GM18873 (cell line): ENCODE data around the gene MOGAT1.
"Not testable (repeated sequence)": the region's sequence is repeated elsewhere in the genome, so short reads cannot be mapped to it uniquely, and the experiment has no call there.

Experiments used
- ATAC-seq: cut with Tn5 transposase; IDR thresholded peaks from one replicate; pipeline ENCODE4 v1.9.1; 2021; ENCODE audit warnings: mild to moderate bottlenecking, moderate library complexity, moderate number of reproducible peaks; ENCODE audit not compliant: unreplicated experiment, low FRiP score

The MOGAT1 gene

DNA sequence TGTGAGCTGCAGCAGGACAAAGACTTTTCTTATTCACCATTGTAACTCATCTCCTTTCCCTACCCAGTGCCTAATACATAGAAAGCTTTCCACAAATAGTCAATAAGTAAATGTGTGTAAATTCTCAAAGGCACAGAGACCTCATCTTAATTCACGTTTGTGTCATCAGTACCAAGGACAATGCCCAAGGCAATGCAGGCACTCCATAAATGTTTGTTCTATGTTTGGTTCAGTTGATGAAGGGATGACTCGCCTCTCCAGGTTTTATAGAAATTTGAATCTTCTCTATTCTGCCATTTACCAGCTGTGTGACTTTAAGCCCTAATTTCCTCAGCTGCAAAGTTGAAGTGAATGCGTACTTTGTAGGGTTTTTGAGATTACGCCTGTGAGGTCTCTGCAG lies 2.1 kb upstream of the MOGAT1 start:
- ATAC-seq, result no peak

GRCh38 chr2:222670191-222671038 lies 1.0 kb upstream of the MOGAT1 start:
- ATAC-seq, result no peak

DNA sequence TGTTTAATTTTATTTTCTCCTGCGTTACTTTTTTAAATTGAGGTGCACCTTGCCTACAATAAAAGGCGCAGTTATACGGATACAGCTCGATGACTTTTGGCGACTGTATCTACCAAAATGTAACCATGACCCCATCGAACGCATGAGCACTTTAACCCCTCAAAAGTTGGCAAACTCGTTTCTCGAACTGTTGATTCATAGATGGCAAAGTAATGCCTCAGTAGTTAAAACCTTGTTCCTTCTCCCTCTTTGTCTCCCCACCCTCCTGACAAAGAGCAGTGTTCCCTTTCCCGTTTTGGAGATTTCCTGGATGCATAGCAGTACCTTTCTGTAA lies 577 bp downstream of the MOGAT1 start:
- no peak for ATAC-seq

- no peak for ATAC-seq
These were observed 1.8 kb downstream of the MOGAT1 start for GRCh38 chr2:222673273-222673672.

DNA sequence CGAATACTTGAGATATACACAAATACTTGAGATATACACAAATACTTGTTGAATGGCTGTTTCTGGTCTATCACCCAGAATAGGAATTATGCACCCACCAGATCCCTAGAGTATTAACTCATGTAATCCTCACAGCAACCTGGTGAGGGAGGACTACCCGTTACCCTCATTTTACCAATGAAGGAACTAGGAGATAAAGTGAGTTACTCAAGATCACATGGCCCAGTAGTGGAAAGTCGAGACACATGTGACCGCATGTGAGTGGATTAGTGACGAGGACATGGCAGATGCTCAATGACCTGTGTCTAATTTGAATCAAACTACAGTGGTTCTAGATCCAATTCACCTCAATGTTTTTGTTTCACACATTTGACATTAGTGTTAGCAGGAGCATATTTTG lies 2.4 kb downstream of the MOGAT1 start:
- no peak for ATAC-seq

DNA sequence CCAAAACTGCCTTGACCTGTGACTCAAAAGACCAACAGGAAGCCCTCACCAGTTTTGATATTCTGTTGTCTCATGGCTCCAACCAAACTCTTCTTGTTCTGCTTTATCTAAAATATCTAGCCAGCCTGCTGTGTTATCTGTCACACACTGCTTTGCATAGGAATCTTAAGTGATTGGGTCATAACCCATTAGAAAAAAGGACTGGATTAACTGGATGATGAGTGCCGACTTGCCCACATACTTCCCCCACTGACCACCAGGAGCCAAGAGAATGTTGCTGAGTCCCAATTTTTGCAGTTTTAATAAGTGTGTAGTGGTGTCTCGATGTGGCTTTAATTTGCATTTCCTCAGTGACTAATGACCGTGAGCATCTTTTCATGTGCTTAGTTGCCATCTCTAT lies 6.5 kb downstream of the MOGAT1 start:
- no peak for ATAC-seq

- no peak for ATAC-seq
These were observed 12.3 kb downstream of the MOGAT1 start for GRCh38 chr2:222683805-222684204.

DNA sequence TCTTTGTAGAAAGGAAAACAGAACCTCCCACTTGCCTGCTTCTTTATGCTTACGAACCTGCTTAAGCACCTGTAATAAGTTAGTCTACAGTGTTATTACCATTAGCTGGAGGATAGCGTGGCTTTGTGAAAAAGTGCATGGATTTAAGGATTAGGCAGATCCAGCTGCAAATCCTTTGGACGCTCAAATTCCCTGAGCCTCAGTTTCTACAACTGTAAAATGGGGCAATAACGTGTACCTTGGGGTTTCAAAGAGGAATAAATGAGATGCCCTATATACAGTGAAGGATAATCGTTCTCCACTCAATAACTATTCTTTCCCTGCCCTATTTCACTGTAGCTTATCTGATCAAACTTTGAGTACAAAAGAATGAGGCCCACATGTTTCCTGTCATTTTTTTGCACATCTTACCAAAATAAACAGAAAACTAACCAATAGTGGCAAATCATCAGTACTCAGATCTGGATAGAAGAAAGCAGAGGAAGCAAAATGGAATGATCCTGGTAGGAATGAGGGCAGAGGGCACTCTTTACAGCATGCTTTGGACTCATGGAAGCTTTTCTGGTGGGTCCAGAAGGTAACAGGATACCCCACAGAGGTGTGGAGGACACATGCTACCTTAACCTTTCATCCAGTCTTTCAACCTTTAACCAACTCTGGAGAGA lies 14.8 kb downstream of the MOGAT1 start:
- ATAC-seq, result no peak

GRCh38 chr2:222688917-222689316 lies 17.5 kb downstream of the MOGAT1 start:
- ATAC-seq, result no peak

- no peak for ATAC-seq
These were observed 17.9 kb downstream of the MOGAT1 start for GRCh38 chr2:222689322-222689721.

GRCh38 chr2:222690564-222691200 lies 19.2 kb downstream of the MOGAT1 start:
- ATAC-seq, result peak; percentile 95

GRCh38 chr2:222693413-222693812 lies 22.0 kb downstream of the MOGAT1 start:
- not testable (repeated sequence) for ATAC-seq

DNA sequence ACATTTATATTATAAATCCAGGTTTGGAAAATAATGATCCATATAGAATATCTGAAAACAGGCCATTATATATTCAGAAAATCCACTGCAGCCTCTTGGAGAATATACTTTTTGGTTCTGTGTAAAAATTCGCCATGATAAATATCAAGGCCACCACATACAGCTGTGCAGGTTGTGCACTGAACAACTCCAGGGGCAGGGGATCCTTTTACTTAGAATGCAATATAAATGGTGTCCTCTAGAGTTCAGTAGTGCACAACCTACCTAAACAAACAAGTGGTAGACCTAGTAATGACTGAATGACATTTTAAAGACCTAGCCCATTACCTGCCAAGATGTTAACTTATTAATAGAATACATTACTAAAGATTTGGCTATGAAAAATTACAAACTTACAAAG lies 22.4 kb downstream of the MOGAT1 start:
- ATAC-seq, result no peak

GRCh38 chr2:222698276-222698675 lies 26.8 kb downstream of the MOGAT1 start:
- ATAC-seq, result no peak

DNA sequence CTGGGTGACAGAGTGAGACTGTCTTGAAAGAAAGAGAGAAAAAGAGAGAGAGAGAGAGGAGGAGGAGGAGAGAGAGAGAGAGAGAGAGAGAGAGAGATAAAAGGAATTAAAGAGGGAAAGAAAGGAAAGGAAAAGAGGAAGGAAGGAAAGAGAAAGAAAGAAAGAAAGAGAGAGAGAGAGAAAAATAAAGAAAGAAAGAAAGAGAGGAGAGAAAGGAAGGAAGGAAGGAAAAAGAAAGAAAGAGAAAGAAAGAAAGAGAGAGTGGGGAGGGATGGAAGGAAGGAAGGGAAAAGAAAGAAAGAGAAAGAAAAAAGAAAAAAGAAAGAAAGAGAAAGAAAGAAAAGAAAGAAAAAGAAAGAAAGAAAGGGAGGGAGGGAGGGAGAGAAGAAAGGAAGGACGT lies 29.8 kb downstream of the MOGAT1 start:
- ATAC-seq, result no peak

DNA sequence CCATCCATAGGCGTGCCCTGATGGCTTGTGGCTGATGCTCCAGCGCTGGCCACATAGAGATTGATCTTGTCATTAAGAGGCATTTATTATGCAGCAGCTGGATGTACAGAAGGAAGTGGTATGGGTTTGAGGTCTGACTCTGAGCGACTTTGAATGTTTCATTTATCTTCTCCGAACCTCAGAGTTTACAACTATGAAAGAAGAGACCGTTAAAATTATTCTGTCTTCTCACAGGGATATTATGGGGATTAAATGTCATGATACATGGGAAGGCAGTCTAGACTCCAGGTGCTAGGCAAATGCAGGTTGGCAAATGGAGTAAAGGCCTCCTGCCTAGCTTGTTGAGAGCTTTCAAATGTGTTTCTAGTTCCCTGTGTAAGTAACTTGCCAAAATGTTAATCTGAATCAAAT lies 30.3 kb downstream of the MOGAT1 start:
- ATAC-seq, result no peak

- no peak for ATAC-seq
These were observed 31.6 kb downstream of the MOGAT1 start for GRCh38 chr2:222703091-222703490.

- ATAC-seq, result no peak
These were observed 32.4 kb downstream of the MOGAT1 start for GRCh38 chr2:222703886-222704285.

DNA sequence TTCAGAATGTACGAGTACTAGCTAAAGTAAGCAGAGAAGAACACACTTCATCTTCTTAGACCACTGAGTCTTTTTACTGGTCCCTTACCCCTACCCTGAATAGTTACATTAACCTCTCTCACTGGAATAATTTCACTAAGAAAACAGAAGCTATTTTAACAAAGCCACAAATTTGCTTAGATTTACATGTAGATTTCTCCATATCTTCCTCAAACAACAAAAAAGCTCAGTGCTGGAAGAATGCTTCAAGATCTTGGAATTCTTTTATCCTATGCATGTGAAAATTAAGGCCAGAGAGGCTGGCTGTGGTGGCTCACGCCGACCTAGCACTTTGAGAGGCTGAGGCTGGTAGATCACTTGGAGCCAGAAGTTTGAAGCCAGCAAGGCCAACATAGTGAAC lies 35.2 kb downstream of the MOGAT1 start:
- ATAC-seq, result no peak

DNA sequence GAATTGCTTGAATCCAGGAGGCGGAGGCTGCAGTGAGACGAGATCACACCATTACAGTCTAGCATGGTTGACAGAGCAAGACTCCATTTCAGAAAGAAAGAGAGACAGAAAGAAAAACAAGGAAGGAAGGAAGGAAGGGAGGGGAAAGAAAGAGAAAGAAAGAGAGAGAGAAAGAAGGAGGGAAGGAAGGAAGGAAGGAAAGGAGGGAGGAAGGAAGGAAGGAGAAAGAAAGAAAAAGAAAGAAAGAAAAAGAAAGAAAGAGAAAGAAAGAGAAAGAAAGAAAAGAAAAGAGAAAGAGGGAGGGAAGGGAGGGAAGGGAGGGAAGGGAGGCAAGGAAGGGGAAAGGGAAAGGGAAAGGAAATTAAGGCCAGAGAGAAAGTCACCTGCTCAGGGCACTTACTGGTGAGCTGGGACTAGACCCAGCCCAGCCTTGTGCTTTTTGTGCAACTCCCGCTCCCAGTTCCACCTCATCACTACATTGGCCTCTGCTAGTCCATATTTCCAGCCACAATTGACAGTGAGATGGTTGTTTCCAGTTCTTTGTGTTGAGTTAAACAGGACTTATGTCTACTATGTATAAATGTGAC lies 35.7 kb downstream of the MOGAT1 start:
- ATAC-seq, result no peak

- ATAC-seq, result peak; percentile 40
These were observed 36.3 kb downstream of the MOGAT1 start for GRCh38 chr2:222707689-222708273.
